Fibroblast of the aortic adventitia (primary cell): Measurements from ENCODE around the gene PPP1R12A. TPM values are rescaled to one million over a fixed set of nuclear protein-coding genes. Genes with fewer than 3 reads are reported as not detected.
A peak's percentile ranks its signal among the peaks of the same experiment; 100 is the strongest.

ENCODE experiments used
- DNase-seq: peaks from one replicate; pipeline ENCODE4 v3.0.0-alpha.2; 2010; ENCODE audit warnings: low read depth
- H3K4me3 ChIP-seq: 2 replicates; pipeline ENCODE4 v1.5.1; 2011; ENCODE audit warnings: low read depth, mild to moderate bottlenecking, control low read depth, low read length, moderate library complexity
- CTCF ChIP-seq: IDR thresholded peaks from 2 replicates; pipeline ENCODE4 v1.5.1; 2011; ENCODE audit warnings: mild to moderate bottlenecking, low read length, control low read depth, inconsistent platforms; ENCODE audit not compliant: insufficient read depth
- total RNA-seq: library from RNA; depleted of rRNA; stranded (reverse); fragments of >200 nt; gene quantifications from 2 replicates; pipeline ENCODE4 v1.2.3, GENCODE V29; 2012; ENCODE audit warnings: low replicate concordance

Gene PPP1R12A
- total RNA-seq, 1 donor = 119 TPM

GRCh38 chr12:79919762-79920161, 15.1 kb downstream of the PPP1R12A start:
- TF ChIP-seq CTCF = no peak
- no peak for DNase-seq
- no peak overlapping the region for H3K4me3 ChIP-seq

- H3K4me3 ChIP-seq = no peak overlapping the region
- DNase-seq = no peak
- no peak for TF ChIP-seq CTCF
These were observed 18.1 kb downstream of the PPP1R12A start for GRCh38 chr12:79916826-79917225.

- H3K4me3 ChIP-seq = no peak overlapping the region
- TF ChIP-seq CTCF = no peak
- peak; percentile 56 for DNase-seq
These were observed 22.8 kb downstream of the PPP1R12A start for GRCh38 chr12:79911889-79912656.

- no peak overlapping the region for H3K4me3 ChIP-seq
- no peak for TF ChIP-seq CTCF
- DNase-seq = no peak
These were observed 26.5 kb downstream of the PPP1R12A start for GRCh38 chr12:79908366-79908765.

GRCh38 chr12:79901506-79901905, 33.4 kb downstream of the PPP1R12A start:
- DNase-seq = no peak
- no peak for TF ChIP-seq CTCF
- no peak overlapping the region for H3K4me3 ChIP-seq

GRCh38 chr12:79900951-79901350, 33.9 kb downstream of the PPP1R12A start:
- DNase-seq = peak; percentile 49
- TF ChIP-seq CTCF = no peak
- no peak overlapping the region for H3K4me3 ChIP-seq

- TF ChIP-seq CTCF = no peak
- no peak for DNase-seq
- no peak overlapping the region for H3K4me3 ChIP-seq
These were observed 34.7 kb downstream of the PPP1R12A start for GRCh38 chr12:79900199-79900598.
